K562 (cell line): ENCODE data around the gene HMOX1. TPM values are rescaled to one million over a fixed set of nuclear protein-coding genes. Genes with fewer than 3 reads are reported as not detected.

ENCODE experiments used
- CTBP1 ChIP-seq: fragments of 450-650 bp; IDR thresholded peaks from 2 replicates; pipeline ENCODE4 v1.6.1; 2016; ENCODE audit warnings: borderline replicate concordance
- DIDO1 ChIP-seq: fragments of 450-650 bp; IDR thresholded peaks from 2 replicates; pipeline ENCODE4 v1.6.1; 2016; ENCODE audit warnings: low read depth, missing biosample characterization, missing genetic modification characterization
- ESRRA ChIP-seq: fragments of 450-650 bp; IDR thresholded peaks from 2 replicates; pipeline ENCODE4 v1.6.1; 2014; ENCODE audit warnings: low read depth, mild to moderate bottlenecking, moderate library complexity, borderline replicate concordance
- MGA ChIP-seq: fragments of 450-650 bp; IDR thresholded peaks from 2 replicates; pipeline ENCODE4 v1.6.1; 2016; ENCODE audit warnings: mild to moderate bottlenecking, moderate library complexity
- SP1 ChIP-seq: sonication (generic); formaldehyde crosslinking; IDR thresholded peaks from 2 replicates; pipeline ENCODE4 v1.8.1; 2022; ENCODE audit warnings: mild to moderate bottlenecking, missing genetic modification reagents
- TCF7 ChIP-seq: sonication (generic); IDR thresholded peaks from 2 replicates; pipeline ENCODE4 v1.6.1; 2016; ENCODE audit warnings: antibody characterized with exemption, borderline replicate concordance
- ZBTB26 ChIP-seq: fragments of 450-650 bp; formaldehyde crosslinking; IDR thresholded peaks from 2 replicates; pipeline ENCODE4 v1.4.0; 2022; ENCODE audit warnings: missing genetic modification characterization
- ZNF395 ChIP-seq: fragments of 200-800 bp; sonication (Bioruptor generic); IDR thresholded peaks from 2 replicates; pipeline ENCODE4 v1.6.1; 2017; ENCODE audit warnings: missing genetic modification characterization, missing compliant biosample characterization
- polyA plus RNA-seq, 8 experiments: library from polyadenylated mRNA; depleted of rRNA in 4 of 8; stranded (reverse) in 5 of 8; unstranded in 3 of 8; fragments of >200 nt; fragmentation: Nextera tagmentation in 2 of 8; fragmentation: Illumina TruSeq in 1 of 8; extraction: Ambion mirVana in 2 of 8; extraction: Trizol in 1 of 8; gene quantifications; 2 replicates each; pipeline versions ENCODE4 v1.2.1 to v1.2.3, GENCODE V29; 2011 to 2014; ENCODE audit warnings: inconsistent platforms in 1 of 8, missing spikeins in 1 of 8
- total RNA-seq, 7 experiments: library from RNA; depleted of rRNA in 6 of 7; stranded (reverse); fragments of >200 nt in 6 of 7; fragmentation: Illumina TruSeq in 2 of 7; extraction: Trizol in 2 of 7; gene quantifications; 2 replicates each; pipeline versions ENCODE4 v1.2.1 to v1.2.3, GENCODE V29; 2011 to 2021; ENCODE audit warnings: low replicate concordance in 1 of 7

Gene HMOX1
- total and polyA plus RNA-seq, 9 of the 15 experiments (the other 6 are each of a cell fraction or from before 2014, with no cell fraction given), result not detected

- TF ChIP-seq MGA (0 out of 2 replicates have a peak, but pooled peaks have one; percentile 10), CTBP1 (no peak), SP1 (CRISPR knock-in tag) (peak; percentile 54; the same call in 1 of the 2 replicates), ESRRA (peak; percentile 31; the same call in 1 of the 2 replicates), DIDO1 (tag) (no peak), ZBTB26 (no peak), ZNF395 (CRISPR knock-in tag) (no peak), TCF7 (no peak)
Measured at GRCh38 chr22:35399678-35400500, 19.0 kb downstream of the HMOX1 start, which contains the start of gene MCM5 (continued).
